ENCODE data around the gene TNFSF13B.

TNFSF13B gene

DNA sequence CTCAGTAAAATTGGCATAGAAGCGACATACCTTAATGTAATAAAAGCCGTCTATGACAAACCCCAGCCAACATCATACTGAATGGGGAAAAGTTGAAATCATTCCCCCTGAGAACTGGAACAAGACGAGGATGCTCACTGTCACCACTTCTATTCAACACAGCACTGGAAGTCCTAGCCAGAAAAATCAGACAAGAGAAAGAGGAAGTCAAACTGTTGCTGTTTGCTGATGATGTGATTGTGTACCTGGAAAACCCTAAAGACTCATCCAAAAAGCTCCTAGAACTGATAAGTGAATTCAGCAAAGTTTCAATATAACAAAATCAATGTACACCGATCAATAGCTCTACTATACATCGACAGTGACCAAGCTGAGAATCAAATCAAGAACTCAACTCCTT, 63.3 kb downstream of the TNFSF13B start:
- Histone ChIP-seq H3K4me1 (ENCODE audit: control insufficient read depth in 2 of 2, insufficient read depth in 2 of 2, low read length in 2 of 2) (no peaks in the 10 kb centered on the region), H3K36me3 (ENCODE audit: control insufficient read depth in 2 of 2, insufficient read depth in 2 of 2, low read length in 2 of 2) (no peaks in the 10 kb centered on the region), H3K9me3 (ENCODE audit: control insufficient read depth in 2 of 2, low read length in 2 of 2) (no peaks in the 10 kb centered on the region), H3K9ac (ENCODE audit: low read depth in 1 of 2, low read length in 2 of 2) (no peak overlapping the region), H3K27me3 (ENCODE audit: control insufficient read depth in 2 of 2, insufficient read depth in 2 of 2, low read length in 2 of 2) (no peaks in the 10 kb centered on the region), H3K4me3 (ENCODE audit: low read length in 2 of 2) (no peak overlapping the region), H3K27ac (ENCODE audit: low read depth in 2 of 2, low read length in 2 of 2) (no peak overlapping the region)

DNA sequence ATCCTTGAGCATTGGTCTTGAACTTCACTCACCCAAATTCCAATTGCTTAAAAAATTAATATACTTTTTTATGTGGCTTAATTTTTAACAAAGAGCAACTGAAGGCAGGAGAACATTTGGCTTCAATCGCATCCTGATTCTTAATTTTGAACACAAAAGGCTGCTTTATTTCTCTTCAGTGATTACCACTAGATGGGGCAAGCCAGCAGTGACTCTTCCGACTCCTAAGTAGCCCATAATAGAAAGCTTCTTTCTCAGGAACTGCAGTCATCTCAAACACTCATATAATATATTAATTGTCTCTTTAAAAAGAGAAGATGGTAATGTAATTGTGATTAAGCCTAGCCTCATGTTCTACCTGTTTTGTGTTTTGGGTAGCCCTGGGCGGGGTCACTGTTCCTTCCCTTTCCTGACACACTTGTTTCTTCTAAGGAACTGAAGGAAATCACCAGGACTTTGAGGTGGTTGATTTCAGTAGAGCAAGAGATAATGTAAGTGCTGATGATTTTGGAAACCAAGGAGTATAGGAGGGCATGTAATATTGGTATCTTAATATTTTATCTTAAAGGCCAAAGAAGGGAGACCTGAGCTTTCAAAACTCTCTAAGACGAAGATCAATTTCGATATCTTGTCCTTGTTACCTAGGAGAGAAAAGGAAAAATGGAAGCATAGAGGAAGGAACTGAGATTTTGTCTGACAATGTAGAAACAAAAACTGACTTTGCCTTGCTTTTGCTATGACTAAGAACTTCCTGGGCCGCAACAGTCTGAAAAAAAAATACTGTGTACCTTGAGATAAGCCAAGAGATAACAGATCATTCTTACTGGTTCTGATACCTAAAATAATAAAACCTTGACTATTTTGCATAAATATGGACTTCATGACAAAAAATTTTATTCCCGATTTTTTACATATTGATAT, 73.1 kb downstream of the TNFSF13B start:
- no peak overlapping the region for H3K4me3 ChIP-seq (ENCODE audit: low read length in 2 of 2)
- no peaks in the 10 kb centered on the region for H3K9me3 ChIP-seq (ENCODE audit: control insufficient read depth in 2 of 2, low read length in 2 of 2)
- no peak overlapping the region for H3K9ac ChIP-seq (ENCODE audit: low read depth in 1 of 2, low read length in 2 of 2)
- H3K36me3 ChIP-seq (ENCODE audit: control insufficient read depth in 2 of 2, insufficient read depth in 2 of 2, low read length in 2 of 2) = no peaks in the 10 kb centered on the region
- no peaks in the 10 kb centered on the region for H3K27me3 ChIP-seq (ENCODE audit: control insufficient read depth in 2 of 2, insufficient read depth in 2 of 2, low read length in 2 of 2)
- no peak overlapping the region for H3K27ac ChIP-seq (ENCODE audit: low read depth in 2 of 2, low read length in 2 of 2)
- no peaks in the 10 kb centered on the region for H3K4me1 ChIP-seq (ENCODE audit: control insufficient read depth in 2 of 2, insufficient read depth in 2 of 2, low read length in 2 of 2)

DNA sequence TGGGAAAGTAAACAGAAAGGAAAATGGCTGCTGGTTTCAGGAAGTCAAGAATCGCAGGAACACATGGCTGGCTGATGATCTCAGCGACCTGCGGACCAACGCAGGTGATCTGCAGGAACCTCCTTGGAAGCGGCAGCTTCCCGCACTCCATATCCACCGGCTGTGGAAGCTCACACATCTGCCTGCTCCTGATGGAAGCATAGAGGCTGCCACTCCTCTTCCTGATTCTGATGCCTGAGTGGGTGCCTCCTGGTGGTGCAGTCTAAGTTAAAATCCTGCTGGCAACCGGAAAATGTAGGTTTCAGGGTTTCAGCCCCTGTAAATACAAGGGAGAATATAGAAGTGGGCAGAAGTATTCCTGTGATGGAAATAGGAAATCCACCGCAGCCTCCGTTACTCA, 75.5 kb downstream of the TNFSF13B start:
- no peak overlapping the region for H3K9ac ChIP-seq (ENCODE audit: low read depth in 1 of 2, low read length in 2 of 2)
- H3K27ac ChIP-seq (ENCODE audit: low read depth in 2 of 2, low read length in 2 of 2) = no peak overlapping the region
- no peaks in the 10 kb centered on the region for H3K9me3 ChIP-seq (ENCODE audit: control insufficient read depth in 2 of 2, low read length in 2 of 2)
- H3K27me3 ChIP-seq (ENCODE audit: control insufficient read depth in 2 of 2, insufficient read depth in 2 of 2, low read length in 2 of 2) = no peaks in the 10 kb centered on the region
- H3K4me1 ChIP-seq (ENCODE audit: control insufficient read depth in 2 of 2, insufficient read depth in 2 of 2, low read length in 2 of 2) = no peaks in the 10 kb centered on the region
- H3K4me3 ChIP-seq (ENCODE audit: low read length in 2 of 2) = no peak overlapping the region
- no peaks in the 10 kb centered on the region for H3K36me3 ChIP-seq (ENCODE audit: control insufficient read depth in 2 of 2, insufficient read depth in 2 of 2, low read length in 2 of 2)

DNA sequence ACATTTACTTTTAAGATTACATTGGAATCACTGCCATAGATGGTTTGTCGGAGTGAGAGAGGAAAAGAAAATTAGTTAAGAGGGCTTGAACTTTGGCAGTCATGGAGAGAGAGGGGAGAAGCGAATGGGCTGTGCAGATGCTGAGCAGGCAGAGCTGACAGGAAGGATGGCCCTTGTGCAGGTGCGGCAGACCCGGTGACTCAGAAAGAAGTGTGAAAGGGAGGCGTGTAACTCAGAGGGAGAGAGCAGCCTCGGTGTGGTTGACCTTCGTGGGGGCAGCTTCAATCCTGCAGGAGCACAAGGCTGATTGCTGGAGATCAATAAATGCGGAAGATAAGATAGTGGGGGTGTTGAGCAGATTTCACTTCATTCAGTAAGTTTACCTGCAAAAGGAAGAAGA, 76.9 kb downstream of the TNFSF13B start:
- H3K27me3 ChIP-seq (ENCODE audit: control insufficient read depth in 2 of 2, insufficient read depth in 2 of 2, low read length in 2 of 2) = no peaks in the 10 kb centered on the region
- H3K9ac ChIP-seq (ENCODE audit: low read depth in 1 of 2, low read length in 2 of 2) = no peak overlapping the region
- no peak overlapping the region for H3K27ac ChIP-seq (ENCODE audit: low read depth in 2 of 2, low read length in 2 of 2)
- H3K9me3 ChIP-seq (ENCODE audit: control insufficient read depth in 2 of 2, low read length in 2 of 2) = no peaks in the 10 kb centered on the region
- no peaks in the 10 kb centered on the region for H3K36me3 ChIP-seq (ENCODE audit: control insufficient read depth in 2 of 2, insufficient read depth in 2 of 2, low read length in 2 of 2)
- H3K4me3 ChIP-seq (ENCODE audit: low read length in 2 of 2) = no peak overlapping the region
- H3K4me1 ChIP-seq (ENCODE audit: control insufficient read depth in 2 of 2, insufficient read depth in 2 of 2, low read length in 2 of 2) = no peaks in the 10 kb centered on the region

DNA sequence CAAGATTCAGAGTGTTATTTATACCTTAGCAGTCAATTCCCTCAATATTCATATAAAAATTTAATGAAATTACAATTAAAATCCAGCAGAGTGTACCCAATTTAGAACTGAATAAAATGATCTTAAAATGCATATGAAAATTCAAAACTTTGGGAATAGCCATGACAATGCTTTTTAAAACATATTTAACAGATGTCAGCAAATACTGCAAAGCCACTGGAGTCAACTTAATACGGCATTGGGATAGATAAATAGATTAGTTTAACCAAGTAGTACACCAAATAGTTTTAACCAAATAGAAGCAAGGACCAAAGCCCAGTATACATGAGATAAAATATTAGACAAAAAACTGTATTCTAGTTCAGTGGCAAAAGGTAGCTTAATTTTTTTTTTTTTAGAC, 79.8 kb downstream of the TNFSF13B start:
- Histone ChIP-seq H3K27ac (ENCODE audit: low read depth in 2 of 2, low read length in 2 of 2) (no peak overlapping the region), H3K9ac (ENCODE audit: low read depth in 1 of 2, low read length in 2 of 2) (no peak overlapping the region), H3K4me1 (ENCODE audit: control insufficient read depth in 2 of 2, insufficient read depth in 2 of 2, low read length in 2 of 2) (no peaks in the 10 kb centered on the region), H3K36me3 (ENCODE audit: control insufficient read depth in 2 of 2, insufficient read depth in 2 of 2, low read length in 2 of 2) (no peaks in the 10 kb centered on the region), H3K4me3 (ENCODE audit: low read length in 2 of 2) (no peak overlapping the region), H3K27me3 (ENCODE audit: control insufficient read depth in 2 of 2, insufficient read depth in 2 of 2, low read length in 2 of 2) (no peaks in the 10 kb centered on the region), H3K9me3 (ENCODE audit: control insufficient read depth in 2 of 2, low read length in 2 of 2) (no peaks in the 10 kb centered on the region)

DNA sequence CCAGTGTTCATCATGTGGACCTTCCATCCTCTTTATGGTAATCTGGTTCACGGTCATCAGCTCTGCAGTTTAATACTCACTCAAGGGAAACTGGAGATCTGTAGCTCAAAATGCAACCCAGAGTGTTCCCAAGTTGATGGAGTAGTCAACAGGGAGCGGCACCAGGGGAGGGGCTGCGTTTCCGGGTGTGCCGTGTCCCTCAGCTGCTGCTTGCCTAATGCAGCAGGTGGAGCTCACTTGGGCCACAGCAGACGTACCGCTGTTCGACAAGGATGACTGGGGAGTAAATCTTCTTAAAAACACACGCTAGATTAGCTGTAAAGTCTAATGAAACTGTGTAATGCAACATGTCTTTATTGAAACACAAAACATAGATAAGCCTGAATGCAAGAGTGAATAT, 81.1 kb downstream of the TNFSF13B start:
- H3K9ac ChIP-seq (ENCODE audit: low read depth in 1 of 2, low read length in 2 of 2) = no peak overlapping the region
- H3K4me1 ChIP-seq (ENCODE audit: control insufficient read depth in 2 of 2, insufficient read depth in 2 of 2, low read length in 2 of 2) = no peaks in the 10 kb centered on the region
- no peaks in the 10 kb centered on the region for H3K36me3 ChIP-seq (ENCODE audit: control insufficient read depth in 2 of 2, insufficient read depth in 2 of 2, low read length in 2 of 2)
- no peak overlapping the region for H3K4me3 ChIP-seq (ENCODE audit: low read length in 2 of 2)
- no peak overlapping the region for H3K27ac ChIP-seq (ENCODE audit: low read depth in 2 of 2, low read length in 2 of 2)
- no peaks in the 10 kb centered on the region for H3K27me3 ChIP-seq (ENCODE audit: control insufficient read depth in 2 of 2, insufficient read depth in 2 of 2, low read length in 2 of 2)
- no peaks in the 10 kb centered on the region for H3K9me3 ChIP-seq (ENCODE audit: control insufficient read depth in 2 of 2, low read length in 2 of 2)

DNA sequence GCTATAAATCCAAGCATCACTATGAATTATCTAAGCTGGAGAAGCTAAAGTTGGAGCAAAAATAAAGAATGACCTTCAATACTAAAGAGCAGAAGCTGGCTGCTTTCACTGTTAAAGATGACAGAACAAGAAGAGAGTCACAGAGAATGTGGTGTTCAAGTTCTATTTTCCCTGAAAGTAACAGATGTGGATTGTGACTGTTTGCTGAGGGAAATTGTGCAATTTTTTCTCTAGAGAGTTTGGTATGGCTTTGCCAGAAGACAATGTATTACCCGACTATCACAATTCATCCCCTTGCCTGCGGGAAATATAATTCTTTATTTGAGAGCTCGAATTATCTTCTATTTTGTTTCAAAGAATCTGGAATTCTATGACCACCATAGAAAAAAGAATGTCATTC, 83.1 kb downstream of the TNFSF13B start:
- no peaks in the 10 kb centered on the region for H3K9me3 ChIP-seq (ENCODE audit: control insufficient read depth in 2 of 2, low read length in 2 of 2)
- no peak overlapping the region for H3K27ac ChIP-seq (ENCODE audit: low read depth in 2 of 2, low read length in 2 of 2)
- H3K4me1 ChIP-seq (ENCODE audit: control insufficient read depth in 2 of 2, insufficient read depth in 2 of 2, low read length in 2 of 2) = no peaks in the 10 kb centered on the region
- no peak overlapping the region for H3K4me3 ChIP-seq (ENCODE audit: low read length in 2 of 2)
- H3K27me3 ChIP-seq (ENCODE audit: control insufficient read depth in 2 of 2, insufficient read depth in 2 of 2, low read length in 2 of 2) = no peaks in the 10 kb centered on the region
- H3K36me3 ChIP-seq (ENCODE audit: control insufficient read depth in 2 of 2, insufficient read depth in 2 of 2, low read length in 2 of 2) = no peaks in the 10 kb centered on the region
- H3K9ac ChIP-seq (ENCODE audit: low read depth in 1 of 2, low read length in 2 of 2) = no peak overlapping the region

DNA sequence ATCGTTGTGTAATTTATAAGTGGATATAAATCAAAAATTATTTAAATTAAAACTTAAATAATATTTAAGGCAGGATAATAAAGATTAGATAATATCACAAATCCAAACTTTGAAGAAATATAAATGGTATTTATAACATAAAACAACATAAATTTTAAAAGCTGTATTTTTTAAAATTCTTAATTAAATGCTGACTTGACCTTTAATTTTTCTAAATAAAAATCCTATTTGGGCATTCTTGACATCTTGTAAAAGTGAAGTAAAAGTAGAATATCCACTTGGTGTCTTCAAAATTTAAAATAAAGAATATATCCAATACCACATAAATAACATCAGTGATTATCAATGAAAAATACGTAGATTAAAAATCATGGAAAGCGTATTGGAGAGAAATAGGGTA, 87.7 kb downstream of the TNFSF13B start:
- Histone ChIP-seq H3K4me1 (ENCODE audit: control insufficient read depth in 2 of 2, insufficient read depth in 2 of 2, low read length in 2 of 2) (no peaks in the 10 kb centered on the region), H3K36me3 (ENCODE audit: control insufficient read depth in 2 of 2, insufficient read depth in 2 of 2, low read length in 2 of 2) (no peaks in the 10 kb centered on the region), H3K9me3 (ENCODE audit: control insufficient read depth in 2 of 2, low read length in 2 of 2) (no peaks in the 10 kb centered on the region), H3K9ac (ENCODE audit: low read depth in 1 of 2, low read length in 2 of 2) (no peak overlapping the region), H3K4me3 (ENCODE audit: low read length in 2 of 2) (no peak overlapping the region), H3K27me3 (ENCODE audit: control insufficient read depth in 2 of 2, insufficient read depth in 2 of 2, low read length in 2 of 2) (no peaks in the 10 kb centered on the region), H3K27ac (ENCODE audit: low read depth in 2 of 2, low read length in 2 of 2) (no peak overlapping the region)

Measured in mucosa of rectum (tissue), 2 donors.